ENCODE results near the gene CEBPA.
"Not testable (repeated sequence)": the region's sequence is repeated elsewhere in the genome, so short reads cannot be mapped to it uniquely, and the experiment has no call there.

CEBPA gene

GRCh38 chr19:33304371-33304759 is 2.0 kb upstream of the CEBPA start:
- no peak for DNase-seq
- in situ Hi-C loops (cut with HindIII; ENCODE audit: low pct_ligation_motif_present, low pct_unique_long_range_greater_than_20kb, low sequenced_read_pairs): no loop called here

- DNase-seq: no peak
- in situ Hi-C loops (cut with HindIII; ENCODE audit: low pct_ligation_motif_present, low pct_unique_long_range_greater_than_20kb, low sequenced_read_pairs): no loop called here
Measured at GRCh38 chr19:33303791-33304345, 1.5 kb upstream of the CEBPA start.

- DNase-seq: peak; percentile 38
- in situ Hi-C loops (cut with HindIII; ENCODE audit: low pct_ligation_motif_present, low pct_unique_long_range_greater_than_20kb, low sequenced_read_pairs): no loop called here
Measured at GRCh38 chr19:33302974-33303790, 848 bp upstream of the CEBPA start.

GRCh38 chr19:33301900-33302174 is 497 bp downstream of the CEBPA start:
- in situ Hi-C loops (cut with HindIII; ENCODE audit: low pct_ligation_motif_present, low pct_unique_long_range_greater_than_20kb, low sequenced_read_pairs): no loop called here
- DNase-seq: no peak

GRCh38 chr19:33301144-33301899 is 1.0 kb downstream of the CEBPA start:
- DNase-seq: no peak
- in situ Hi-C loops (cut with HindIII; ENCODE audit: low pct_ligation_motif_present, low pct_unique_long_range_greater_than_20kb, low sequenced_read_pairs): no loop called here

GRCh38 chr19:33300894-33301143 is 1.5 kb downstream of the CEBPA start:
- in situ Hi-C loops (cut with HindIII; ENCODE audit: low pct_ligation_motif_present, low pct_unique_long_range_greater_than_20kb, low sequenced_read_pairs): no loop called here
- DNase-seq: no peak

- no peak for DNase-seq
- in situ Hi-C loops (cut with HindIII; ENCODE audit: low pct_ligation_motif_present, low pct_unique_long_range_greater_than_20kb, low sequenced_read_pairs): no loop called here
Measured at GRCh38 chr19:33300009-33300893, 2.1 kb downstream of the CEBPA start.

GRCh38 chr19:33299051-33299688 is 3.2 kb downstream of the CEBPA start:
- in situ Hi-C loops (cut with HindIII; ENCODE audit: low pct_ligation_motif_present, low pct_unique_long_range_greater_than_20kb, low sequenced_read_pairs): no loop called here
- DNase-seq: no peak

GRCh38 chr19:33298146-33298911 is 4.0 kb downstream of the CEBPA start:
- in situ Hi-C loops (cut with HindIII; ENCODE audit: low pct_ligation_motif_present, low pct_unique_long_range_greater_than_20kb, low sequenced_read_pairs): no loop called here
- DNase-seq: no peak

- no peak for DNase-seq
- in situ Hi-C loops (cut with HindIII; ENCODE audit: low pct_ligation_motif_present, low pct_unique_long_range_greater_than_20kb, low sequenced_read_pairs): no loop called here
Measured at GRCh38 chr19:33297401-33298145, 4.8 kb downstream of the CEBPA start.

GRCh38 chr19:33296488-33296971 is 5.8 kb downstream of the CEBPA start:
- in situ Hi-C loops (cut with HindIII; ENCODE audit: low pct_ligation_motif_present, low pct_unique_long_range_greater_than_20kb, low sequenced_read_pairs): no loop called here
- DNase-seq: no peak

- in situ Hi-C loops (cut with HindIII; ENCODE audit: low pct_ligation_motif_present, low pct_unique_long_range_greater_than_20kb, low sequenced_read_pairs): no loop called here
- DNase-seq: no peak
Measured at GRCh38 chr19:33295621-33296487, 6.5 kb downstream of the CEBPA start.

- DNase-seq; in situ Hi-C loops (cut with HindIII; ENCODE audit: low pct_ligation_motif_present, low pct_unique_long_range_greater_than_20kb, low sequenced_read_pairs): not testable (repeated sequence)
Measured at GRCh38 chr19:33295046-33295445, 7.3 kb downstream of the CEBPA start.

- in situ Hi-C loops (cut with HindIII; ENCODE audit: low pct_ligation_motif_present, low pct_unique_long_range_greater_than_20kb, low sequenced_read_pairs): no loop called here
- no peak for DNase-seq
Measured at GRCh38 chr19:33294058-33294798, 8.1 kb downstream of the CEBPA start.

GRCh38 chr19:33293255-33294057 is 8.9 kb downstream of the CEBPA start:
- in situ Hi-C loops (cut with HindIII; ENCODE audit: low pct_ligation_motif_present, low pct_unique_long_range_greater_than_20kb, low sequenced_read_pairs): no loop called here
- DNase-seq: no peak
